Hindlimb muscle (tissue), 1 donor: Measurements from ENCODE around the gene EXOC7. TPM values are rescaled to one million over a fixed set of nuclear protein-coding genes. Genes with fewer than 3 reads are reported as not detected.
"Not testable (repeated sequence)": the region's sequence is repeated elsewhere in the genome, so short reads cannot be mapped to it uniquely, and the experiment has no call there.

Source experiments
- DNase-seq: peaks from one replicate; pipeline ENCODE4 v3.0.0-alpha.2; 2013
- polyA plus RNA-seq: library from polyadenylated mRNA; unstranded; fragments of 120-200 nt; gene quantifications from one replicate; pipeline ENCODE4 v1.2.1, GENCODE V29; 2013; ENCODE audit not compliant: insufficient read length

EXOC7 gene
- polyA plus RNA-seq, 1 donor = 84.2 TPM

GRCh38 chr17:76088041-76088867, 15.3 kb downstream of the EXOC7 start:
- DNase-seq = no peak

GRCh38 chr17:76087531-76087930, 16.1 kb downstream of the EXOC7 start:
- DNase-seq = no peak

GRCh38 chr17:76086384-76086783, 17.2 kb downstream of the EXOC7 start:
- DNase-seq = no peak

- DNase-seq = no peak
Measured at GRCh38 chr17:76085731-76086366, 17.7 kb downstream of the EXOC7 start.

GRCh38 chr17:76085066-76085730, 18.4 kb downstream of the EXOC7 start:
- DNase-seq = no peak

GRCh38 chr17:76083536-76084182, 19.9 kb downstream of the EXOC7 start:
- DNase-seq = no peak

- no peak for DNase-seq
Measured at GRCh38 chr17:76082326-76083251, 21.0 kb downstream of the EXOC7 start.

GRCh38 chr17:76081295-76082210, 22.0 kb downstream of the EXOC7 start:
- no peak for DNase-seq

- no peak for DNase-seq
Measured at GRCh38 chr17:76080768-76081287, 22.8 kb downstream of the EXOC7 start.

GRCh38 chr17:76079956-76080767, 23.4 kb downstream of the EXOC7 start:
- DNase-seq = no peak

GRCh38 chr17:76079535-76079955, 24.0 kb downstream of the EXOC7 start:
- no peak for DNase-seq

GRCh38 chr17:76078860-76079534, 24.6 kb downstream of the EXOC7 start, which contains the start of gene ZACN:
Gene ZACN (plus strand): TSS chr17:76079182. CDS start chr17:76079265, 83 bp downstream.
- no peak for DNase-seq

- not testable (repeated sequence) for DNase-seq
Measured at GRCh38 chr17:76078370-76078769, 25.2 kb downstream of the EXOC7 start.

- DNase-seq = no peak
Measured at GRCh38 chr17:76077584-76078110, 25.9 kb downstream of the EXOC7 start.

- DNase-seq = no peak
Measured at GRCh38 chr17:76076765-76077583, 26.6 kb downstream of the EXOC7 start.

- no peak for DNase-seq
Measured at GRCh38 chr17:76076146-76076764, 27.3 kb downstream of the EXOC7 start.
